Heart left ventricle (tissue), 16 donors: ENCODE data around the gene PFDN6. TPM values are rescaled to one million over a fixed set of nuclear protein-coding genes. Genes with fewer than 3 reads are reported as not detected.

Source experiments
- ATAC-seq, 4 donors: fragments of 200-7000 bp; cut with Tn5 transposase; one replicate each; pipeline ENCODE4 v1.9.1; 2020 to 2022; ENCODE audit warnings: moderate library complexity in 4 of 4, mild to moderate bottlenecking in 3 of 4, moderate number of reproducible peaks in 1 of 4
- DNase-seq, 5 donors: peaks; one replicate each; pipeline ENCODE4 v3.0.0-alpha.2; 2020
- H3K27ac ChIP-seq, 12 donors: fragments of 200-600 bp; sonication (generic) in 4 of 12; one replicate each; pipeline versions ENCODE4 v1.5.0 to v1.8.0; 2016 to 2022; ENCODE audit warnings: mild to moderate bottlenecking in 2 of 12
- H3K27me3 ChIP-seq, 9 donors: fragments of 200-600 bp; sonication (generic) in 2 of 9; one replicate each; pipeline versions ENCODE4 v1.5.1 to v1.8.0; 2016 to 2022; ENCODE audit warnings: mild to moderate bottlenecking in 3 of 9
- H3K36me3 ChIP-seq, 9 donors: fragments of 200-600 bp; sonication (generic) in 2 of 9; one replicate each; pipeline versions ENCODE4 v1.5.0 to v1.8.0; 2018 to 2022; ENCODE audit warnings: mild to moderate bottlenecking in 2 of 9
- H3K4me1 ChIP-seq, 12 donors: fragments of 200-600 bp; sonication (generic) in 4 of 12; one replicate each; pipeline versions ENCODE4 v1.5.0 to v1.8.0; 2016 to 2022; ENCODE audit warnings: mild to moderate bottlenecking in 3 of 12
- H3K4me3 ChIP-seq, 12 donors: fragments of 200-600 bp; sonication (generic) in 4 of 12; one replicate each; pipeline versions ENCODE4 v1.5.0 to v1.8.0; 2017 to 2022; ENCODE audit warnings: mild to moderate bottlenecking in 9 of 12, moderate library complexity in 4 of 12
- H3K9me3 ChIP-seq, 12 donors: fragments of 200-600 bp; sonication (generic) in 4 of 12; one replicate each; pipeline versions ENCODE4 v1.5.0 to v1.8.0; 2016 to 2022; ENCODE audit warnings: mild to moderate bottlenecking in 1 of 12
- CTCF ChIP-seq, 12 donors: fragments of 200-600 bp; sonication (generic) in 4 of 12; IDR thresholded peaks; one replicate each; pipeline versions ENCODE4 v1.5.0 to v1.8.0; 2018 to 2022; ENCODE audit warnings: antibody characterized with exemption in 12 of 12, mild to moderate bottlenecking in 5 of 12
- POLR2A ChIP-seq, 2 donors: fragments of 450-650 bp; IDR thresholded peaks; one replicate each; pipeline ENCODE4 v1.6.1; 2017; ENCODE audit warnings: antibody characterized with exemption in 2 of 2, mild to moderate bottlenecking in 2 of 2, moderate library complexity in 2 of 2
- WGBS, 4 donors: extraction: QIAGEN DNeasy Blood & Tissue Kit in 2 of 4; methylation state at CpG; one replicate each; pipeline versions ENCODE4 v1.1.5 to v1.1.7; 2013 to 2018; 5-methylcytosine and 5-hydroxymethylcytosine counted together
- intact Hi-C, 10 donors: fragments of 100-400 bp; cut with DNase I; formaldehyde crosslinking; loops; one replicate each; pipeline versions ENCODE4 v1.11.1 to v1.14.2; 2022
- polyA plus RNA-seq, 2 donors: library from polyadenylated mRNA; stranded (reverse); fragments of 200-250 nt; gene quantifications; one replicate each; pipeline ENCODE4 v1.2.3, GENCODE V29; 2013
- total RNA-seq, 9 donors: library from RNA; depleted of rRNA in 2 of 9; stranded (reverse); fragments of >200 nt in 2 of 9; fragmentation: NEBNext Ultra II Directional in 3 of 9; extraction: Animal tissue kit (Norgen Biotek cat#: 25700) in 3 of 9; gene quantifications; one replicate each; pipeline versions ENCODE4 v1.1.0 to v1.2.4, GENCODE V29; 2016 to 2023
- donor health status: ischemic (EF 13 %, LVEDD 7.1; RV severe dilation, severe dysfunction).
- donor health status: healthy with polysubstance abuse.
- donor health status: DM: no; HTN: yes; CAD: no.
- donor health status: DM: no; HTN: no; CAD: no.
- donor health status: ischemic (EF 25% LVEDD 6.9; RV normal size, moderate dysfunction).
- donor health status: ischemic (EF 25% LVEDD 5.7; RV mildly dilated, moderate dysfunction).
- donor health status: healthy.
- donor health status: DM: yes; HTN: yes; CAD: no.
- donor health status: ischemic (EF 35%, LVEDD 5.7; RV mildly dilated, moderate dysfunction).
- donor health status: nonischemic (EF 11% LVEDD 7.7; RV severe dilation, severe dysfunction).
- donor health status: DM: yes; HTN: yes; CAD: no.
- donor health status: PGD.
- donor health status: ischemic (EF 29% LVEDD 5.4; RV normal size, mild dysfunction).
- donor health status: nonischemic (EF 23%, LVEDD 6.1; RV moderate dilation, normal function).

The PFDN6 gene
- total and polyA plus RNA-seq, 11 donors = 29.2 to 287 (median 44.3) TPM

- no peak for DNase-seq
- Histone ChIP-seq H3K4me1 (peaks cover 0 to 25% (median 18%) of the 10 kb centered on the region in 12 donors), H3K27me3 (no peaks in the 10 kb centered on the region), H3K36me3 (peaks cover 0 to 77% (median 64%) of the 10 kb centered on the region in 9 donors), H3K9me3 (no peaks in the 10 kb centered on the region), H3K4me3 (peak overlapping the region; percentile 60 to 90 (median 73)), H3K27ac (peak overlapping the region in 11 of 12 donors; percentile 48 to 89 (median 81))
- no peak for ATAC-seq
- TF ChIP-seq POLR2A (IDR thresholded peaks at IDR 0.05) (no peak), CTCF (IDR thresholded peaks at IDR 0.05) (no peak)
- 13 to 19% (median 13%) methylated on average over 17 to 21 of the region's 21 CpGs for WGBS, 4 donors
- intact Hi-C loops = loop anchor here in 1 of 10 donors (2.0 kb wide), 1 partner anchor 16 kb away; the partner anchor contains the start of gene RPS18
Measured at GRCh38 chr6:33288141-33288920, 1.1 kb upstream of the PFDN6 start.

DNA sequence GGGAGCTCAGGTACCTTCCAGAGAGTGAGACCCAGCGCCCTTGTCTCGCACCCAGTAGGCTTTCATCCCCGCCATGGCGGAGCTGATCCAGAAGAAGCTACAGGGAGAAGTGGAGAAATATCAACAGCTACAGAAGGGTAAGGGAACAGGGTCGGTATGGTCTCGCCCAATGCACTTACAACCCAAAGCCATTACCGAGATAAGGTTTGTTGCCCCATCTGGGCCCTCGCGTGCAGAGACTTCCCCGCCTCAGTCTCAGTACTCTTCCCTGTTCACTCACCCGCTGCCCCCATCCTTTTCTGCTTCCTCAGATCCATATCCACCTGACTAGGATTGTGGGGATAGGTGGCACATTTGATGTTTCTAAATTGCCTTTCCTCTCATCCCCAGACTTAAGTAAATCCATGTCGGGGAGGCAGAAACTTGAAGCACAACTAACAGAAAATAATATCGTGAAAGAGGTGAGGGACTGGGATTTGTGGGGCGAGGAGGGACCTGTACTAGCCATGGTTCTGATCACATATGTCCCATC, 449 bp downstream of the PFDN6 start:
- DNase-seq = no peak
- H3K4me1 ChIP-seq = peaks cover 0 to 25% (median 18%) of the 10 kb centered on the region in 12 donors
- WGBS, 4 donors = 2 to 5% (median 4%) methylated on average over 13 to 14 of the region's 14 CpGs

GRCh38 chr6:33290459-33290858, 1.1 kb downstream of the PFDN6 start:
- Histone ChIP-seq H3K4me1 (peaks cover 0 to 25% (median 18%) of the 10 kb centered on the region in 12 donors), H3K36me3 (peaks cover 0 to 77% (median 64%) of the 10 kb centered on the region in 9 donors), H3K27me3 (no peaks in the 10 kb centered on the region), H3K9me3 (no peaks in the 10 kb centered on the region), H3K27ac (no peak overlapping the region), H3K4me3 (peak overlapping the region in 8 of 12 donors; percentile 60 to 90 (median 76))
- 64 to 75% (median 70%) methylated on average over 7 of the region's 7 CpGs for WGBS, 4 donors
- DNase-seq (no peak), ATAC-seq (no peak)
- intact Hi-C loops = no loop called here
- TF ChIP-seq POLR2A (IDR thresholded peaks at IDR 0.05) = no peak
- TF ChIP-seq CTCF (IDR thresholded peaks at IDR 0.05) = no peak

More for the DNA sequence above, 449 bp downstream of the PFDN6 start:
- intact Hi-C loops = loop anchor here in 3 of 10 donors (1.0 to 2.0 kb wide), 2 partner anchors 9 to 17 kb away; partner anchors contain the start of gene RPS18 (in 1 of the 3)
- peak overlapping the region; percentile 60 to 90 (median 73) for H3K4me3 ChIP-seq
- H3K9me3 ChIP-seq = no peaks in the 10 kb centered on the region
- TF ChIP-seq CTCF (IDR thresholded peaks at IDR 0.05) (no peak), POLR2A (IDR thresholded peaks at IDR 0.05) (no peak)
- H3K27ac ChIP-seq = peak overlapping the region; percentile 49 to 89 (median 81)
- ATAC-seq = peak in 1 of 4 donors; percentile 10
- no peaks in the 10 kb centered on the region for H3K27me3 ChIP-seq
- H3K36me3 ChIP-seq = peaks cover 0 to 77% (median 64%) of the 10 kb centered on the region in 9 donors
